ENCODE measurements around the gene EP400.

The EP400 gene

DNA sequence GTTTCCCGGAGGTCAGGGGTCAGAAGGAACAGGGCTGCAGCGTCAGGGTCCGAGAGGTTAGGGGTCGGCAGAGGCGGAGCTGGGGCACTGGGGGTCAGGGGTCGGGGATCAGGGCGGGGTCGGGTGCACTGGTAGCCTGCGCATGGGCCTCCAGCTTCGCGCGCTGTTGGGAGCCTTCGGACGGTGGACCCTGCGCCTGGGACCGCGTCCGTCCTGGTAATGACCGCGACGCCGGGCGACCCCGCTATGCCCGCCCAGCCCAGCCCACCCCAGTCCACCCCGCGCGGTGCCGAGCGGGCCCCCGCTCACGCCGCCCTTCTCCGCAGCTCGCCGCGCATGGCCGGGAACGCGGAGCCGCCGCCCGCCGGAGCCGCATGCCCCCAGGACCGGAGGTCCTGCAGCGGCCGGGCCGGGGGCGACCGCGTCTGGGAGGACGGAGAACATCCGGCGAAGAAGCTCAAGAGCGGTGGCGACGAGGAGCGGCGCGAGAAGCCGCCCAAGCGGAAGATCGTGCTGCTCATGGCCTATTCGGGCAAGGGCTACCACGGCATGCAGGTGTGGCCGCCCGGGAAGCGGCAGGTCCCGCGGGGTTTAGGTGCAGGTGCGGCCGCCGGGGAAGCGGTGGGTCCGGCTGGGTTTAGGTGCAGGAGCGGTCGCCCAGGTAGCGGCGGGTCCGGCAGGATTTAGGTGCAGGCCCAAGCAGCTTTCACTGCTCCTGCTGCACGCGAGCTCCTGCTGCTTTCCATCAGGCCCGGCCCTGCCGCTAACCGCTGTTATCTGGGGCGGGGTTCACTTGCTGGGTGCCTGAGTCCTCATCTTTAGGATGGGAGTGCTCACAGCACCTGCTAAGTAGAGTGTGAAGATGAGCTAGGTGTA, 19.9 kb upstream of the EP400 start:
- Mint-ChIP-seq H3K27me3 (no peaks in the 10 kb centered on the region), H3K36me3 (ENCODE audit: low read depth) (peaks cover 51% of the 10 kb centered on the region), H3K27ac (peak overlapping the region; percentile 96), H3K4me3 (peak overlapping the region; percentile 97), H3K4me1 (ENCODE audit: low read depth) (peaks cover 32% of the 10 kb centered on the region), H3K9me3 (no peaks in the 10 kb centered on the region)
- peak; percentile 61 for DNase-seq

DNA sequence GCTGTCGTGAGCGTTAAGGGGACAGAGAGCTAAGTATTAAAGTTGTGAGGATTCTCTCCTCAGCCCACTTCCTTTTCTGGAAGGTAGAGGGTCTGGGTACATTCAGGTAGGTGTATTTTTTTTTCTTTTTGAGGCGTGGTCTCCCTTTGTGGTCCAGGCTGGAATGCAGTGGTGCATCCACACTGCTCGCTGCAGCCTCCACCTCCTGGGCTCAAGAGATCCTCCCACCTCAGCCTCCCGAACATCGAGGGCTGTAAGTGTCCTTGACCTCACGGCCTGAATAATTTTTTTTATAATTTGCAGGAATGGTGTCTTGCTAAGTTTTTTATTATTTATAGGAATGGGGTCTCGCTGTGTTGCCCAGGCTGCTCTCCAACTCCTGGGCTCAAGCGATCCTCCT, 19.2 kb upstream of the EP400 start:
- Mint-ChIP-seq H3K4me3 (peak overlapping the region; percentile 89), H3K36me3 (ENCODE audit: low read depth) (peaks cover 55% of the 10 kb centered on the region), H3K27ac (peak overlapping the region; percentile 93), H3K9me3 (no peaks in the 10 kb centered on the region), H3K4me1 (ENCODE audit: low read depth) (peaks cover 30% of the 10 kb centered on the region), H3K27me3 (no peaks in the 10 kb centered on the region)
- DNase-seq: no peak

- Mint-ChIP-seq H3K27ac (peak overlapping the region; percentile 20), H3K4me1 (ENCODE audit: low read depth) (peaks cover 24% of the 10 kb centered on the region), H3K4me3 (no peak overlapping the region), H3K9me3 (no peaks in the 10 kb centered on the region), H3K27me3 (no peaks in the 10 kb centered on the region), H3K36me3 (ENCODE audit: low read depth) (peaks cover 82% of the 10 kb centered on the region)
- DNase-seq: no peak
Measured at GRCh38 chr12:131933387-131933786, 16.4 kb upstream of the EP400 start.

DNA sequence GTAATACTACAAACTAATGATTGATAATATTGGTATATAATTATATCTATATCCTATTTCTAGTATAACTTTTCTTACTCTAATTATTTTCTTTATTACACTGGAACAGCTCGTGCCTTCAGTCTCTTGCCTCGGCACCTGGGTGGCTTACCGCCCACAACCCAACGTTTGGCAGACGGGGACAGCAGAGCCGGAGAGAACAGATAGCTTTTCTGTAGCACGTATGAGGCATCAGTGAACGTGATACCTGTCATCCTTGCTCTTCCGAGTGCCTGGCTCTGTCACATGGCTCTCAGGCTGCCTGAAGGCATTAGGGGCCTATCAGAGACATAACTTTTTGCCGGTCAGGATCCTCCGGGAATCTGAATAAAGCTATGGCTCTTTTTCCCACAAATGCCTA, 15.2 kb upstream of the EP400 start:
- no peak overlapping the region for H3K4me3 Mint-ChIP-seq
- no peaks in the 10 kb centered on the region for H3K9me3 Mint-ChIP-seq
- no peak for DNase-seq
- H3K36me3 Mint-ChIP-seq (ENCODE audit: low read depth): peaks cover 89% of the 10 kb centered on the region
- H3K27me3 Mint-ChIP-seq: no peaks in the 10 kb centered on the region
- peaks cover 24% of the 10 kb centered on the region for H3K4me1 Mint-ChIP-seq (ENCODE audit: low read depth)
- no peak overlapping the region for H3K27ac Mint-ChIP-seq

DNA sequence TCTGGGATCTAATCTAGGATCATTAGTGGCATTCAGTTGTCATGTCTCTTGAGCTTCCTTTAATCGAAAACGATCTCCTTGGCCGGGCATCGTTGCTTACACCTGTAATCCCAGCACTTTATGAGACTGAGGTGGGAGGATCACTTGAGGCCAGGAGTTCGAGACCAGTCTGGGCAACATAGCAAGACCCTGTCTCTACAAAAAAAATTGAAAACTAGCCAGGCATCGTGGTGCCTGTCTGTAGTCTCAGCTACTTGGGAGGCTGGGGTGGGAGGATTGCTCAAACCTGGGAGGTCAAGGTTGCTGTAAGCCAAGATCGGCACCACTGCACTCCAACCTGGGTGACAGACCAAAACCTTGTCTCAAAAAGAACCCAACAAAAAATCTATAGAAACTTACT, 11.7 kb upstream of the EP400 start:
- Mint-ChIP-seq H3K4me3 (no peak overlapping the region), H3K36me3 (ENCODE audit: low read depth) (peaks cover 93% of the 10 kb centered on the region), H3K9me3 (no peaks in the 10 kb centered on the region), H3K27ac (peak overlapping the region; percentile 40), H3K27me3 (no peaks in the 10 kb centered on the region), H3K4me1 (ENCODE audit: low read depth) (peaks cover 3% of the 10 kb centered on the region)
- no peak for DNase-seq

- no peak overlapping the region for H3K4me3 Mint-ChIP-seq
- H3K36me3 Mint-ChIP-seq (ENCODE audit: low read depth): peaks cover 93% of the 10 kb centered on the region
- DNase-seq: no peak
- no peaks in the 10 kb centered on the region for H3K27me3 Mint-ChIP-seq
- H3K4me1 Mint-ChIP-seq (ENCODE audit: low read depth): no peaks in the 10 kb centered on the region
- no peaks in the 10 kb centered on the region for H3K9me3 Mint-ChIP-seq
- H3K27ac Mint-ChIP-seq: no peak overlapping the region
Measured at GRCh38 chr12:131939007-131939406, 10.7 kb upstream of the EP400 start.

GRCh38 chr12:131940141-131940547, 9.6 kb upstream of the EP400 start:
- no peak overlapping the region for H3K27ac Mint-ChIP-seq
- no peaks in the 10 kb centered on the region for H3K27me3 Mint-ChIP-seq
- no peak for DNase-seq
- no peaks in the 10 kb centered on the region for H3K9me3 Mint-ChIP-seq
- H3K4me1 Mint-ChIP-seq (ENCODE audit: low read depth): no peaks in the 10 kb centered on the region
- no peak overlapping the region for H3K4me3 Mint-ChIP-seq
- H3K36me3 Mint-ChIP-seq (ENCODE audit: low read depth): peaks cover 96% of the 10 kb centered on the region

- DNase-seq: no peak
- no peaks in the 10 kb centered on the region for H3K9me3 Mint-ChIP-seq
- no peak overlapping the region for H3K27ac Mint-ChIP-seq
- no peaks in the 10 kb centered on the region for H3K4me1 Mint-ChIP-seq (ENCODE audit: low read depth)
- peaks cover 94% of the 10 kb centered on the region for H3K36me3 Mint-ChIP-seq (ENCODE audit: low read depth)
- H3K27me3 Mint-ChIP-seq: no peaks in the 10 kb centered on the region
- no peak overlapping the region for H3K4me3 Mint-ChIP-seq
Measured at GRCh38 chr12:131941116-131941986, 8.4 kb upstream of the EP400 start.

DNA sequence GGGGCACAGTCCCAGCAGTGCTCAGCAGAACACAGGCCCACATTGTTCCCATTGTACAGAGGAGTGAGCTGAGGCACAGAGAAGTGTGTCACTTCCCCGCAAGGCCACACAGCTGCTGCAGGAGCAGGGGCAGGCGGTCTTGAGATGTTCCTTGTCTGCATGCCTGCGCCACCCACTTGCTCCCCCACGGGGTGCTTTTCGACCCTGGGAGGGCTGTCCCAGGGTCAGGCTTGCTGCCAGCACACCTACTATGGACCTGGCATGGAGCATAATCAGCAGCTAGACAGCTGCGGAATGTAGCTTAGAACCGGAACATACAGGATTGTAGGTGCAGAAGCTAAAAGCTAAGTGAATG, 7.8 kb upstream of the EP400 start:
- H3K27ac Mint-ChIP-seq: no peak overlapping the region
- no peaks in the 10 kb centered on the region for H3K9me3 Mint-ChIP-seq
- H3K36me3 Mint-ChIP-seq (ENCODE audit: low read depth): peaks cover 88% of the 10 kb centered on the region
- H3K4me3 Mint-ChIP-seq: no peak overlapping the region
- no peak for DNase-seq
- no peaks in the 10 kb centered on the region for H3K27me3 Mint-ChIP-seq
- no peaks in the 10 kb centered on the region for H3K4me1 Mint-ChIP-seq (ENCODE audit: low read depth)

GRCh38 chr12:131942671-131943070, 7.1 kb upstream of the EP400 start:
- peaks cover 5% of the 10 kb centered on the region for H3K4me1 Mint-ChIP-seq (ENCODE audit: low read depth)
- peaks cover 87% of the 10 kb centered on the region for H3K36me3 Mint-ChIP-seq (ENCODE audit: low read depth)
- DNase-seq: peak; percentile 15
- no peaks in the 10 kb centered on the region for H3K9me3 Mint-ChIP-seq
- H3K4me3 Mint-ChIP-seq: no peak overlapping the region
- H3K27ac Mint-ChIP-seq: no peak overlapping the region
- no peaks in the 10 kb centered on the region for H3K27me3 Mint-ChIP-seq

DNA sequence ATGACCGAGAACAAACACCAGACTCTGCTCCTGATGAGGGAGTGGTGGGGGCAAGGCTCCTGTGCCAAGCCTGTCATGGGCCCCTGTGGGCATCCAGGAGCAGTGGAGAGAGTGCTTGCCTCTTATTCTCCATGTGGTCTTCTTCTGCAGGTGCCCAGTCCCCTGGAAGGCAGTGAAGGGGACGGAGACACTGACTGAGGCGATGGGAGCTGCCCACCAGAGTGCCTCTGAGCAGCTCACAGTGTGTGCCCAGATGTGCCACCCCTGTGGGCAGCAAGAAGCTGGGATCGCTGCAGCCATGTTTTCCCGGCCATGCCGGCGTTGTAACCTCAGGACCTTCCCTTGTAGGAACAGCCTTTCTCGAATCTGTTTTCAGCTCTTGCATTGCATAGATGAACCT, 6.4 kb upstream of the EP400 start:
- Mint-ChIP-seq H3K9me3 (no peaks in the 10 kb centered on the region), H3K4me1 (ENCODE audit: low read depth) (peaks cover 11% of the 10 kb centered on the region), H3K36me3 (ENCODE audit: low read depth) (peaks cover 84% of the 10 kb centered on the region), H3K27me3 (no peaks in the 10 kb centered on the region), H3K4me3 (no peak overlapping the region), H3K27ac (peak overlapping the region; percentile 18)
- no peak for DNase-seq

GRCh38 chr12:131943876-131944275, 5.9 kb upstream of the EP400 start:
- peaks cover 80% of the 10 kb centered on the region for H3K36me3 Mint-ChIP-seq (ENCODE audit: low read depth)
- H3K9me3 Mint-ChIP-seq: no peaks in the 10 kb centered on the region
- no peaks in the 10 kb centered on the region for H3K27me3 Mint-ChIP-seq
- no peak for DNase-seq
- H3K4me1 Mint-ChIP-seq (ENCODE audit: low read depth): peaks cover 16% of the 10 kb centered on the region
- H3K27ac Mint-ChIP-seq: no peak overlapping the region
- H3K4me3 Mint-ChIP-seq: no peak overlapping the region

DNA sequence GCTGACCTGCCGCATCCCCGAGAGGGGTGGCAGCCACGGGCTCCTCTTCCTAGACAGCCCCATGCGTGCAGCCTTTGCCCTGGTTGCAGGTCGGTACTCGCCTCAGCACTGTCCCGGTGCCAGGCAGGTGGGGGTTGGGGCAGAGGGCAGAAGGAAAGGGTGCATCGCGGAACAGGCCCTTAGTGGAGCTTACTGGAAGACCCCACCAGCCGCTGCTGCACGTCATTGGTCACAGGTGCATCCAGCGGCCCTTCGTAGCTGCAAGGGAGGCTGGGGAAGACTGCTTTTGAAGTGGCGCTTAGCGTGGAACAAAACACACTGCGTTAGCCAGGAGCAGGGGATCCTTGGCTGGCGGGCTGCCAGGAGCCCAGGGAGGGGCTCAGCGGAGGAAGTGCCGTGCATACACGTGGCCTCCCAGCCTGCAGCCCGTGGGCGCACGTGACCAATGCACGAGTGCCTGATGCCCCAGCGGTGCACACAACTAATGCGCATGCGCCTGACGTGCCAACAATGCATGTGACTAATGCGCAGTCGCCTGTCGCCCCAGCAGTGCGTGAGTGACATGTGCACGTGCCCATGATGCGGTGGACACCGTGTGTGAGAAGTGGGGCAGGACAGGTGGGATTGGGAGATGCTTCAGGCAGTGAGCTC, 5.0 kb upstream of the EP400 start:
- Mint-ChIP-seq H3K36me3 (ENCODE audit: low read depth) (peaks cover 71% of the 10 kb centered on the region), H3K27me3 (no peaks in the 10 kb centered on the region), H3K9me3 (no peaks in the 10 kb centered on the region), H3K4me3 (no peak overlapping the region), H3K4me1 (ENCODE audit: low read depth) (peaks cover 20% of the 10 kb centered on the region), H3K27ac (peak overlapping the region; percentile 61)
- peak; percentile 32 for DNase-seq

DNA sequence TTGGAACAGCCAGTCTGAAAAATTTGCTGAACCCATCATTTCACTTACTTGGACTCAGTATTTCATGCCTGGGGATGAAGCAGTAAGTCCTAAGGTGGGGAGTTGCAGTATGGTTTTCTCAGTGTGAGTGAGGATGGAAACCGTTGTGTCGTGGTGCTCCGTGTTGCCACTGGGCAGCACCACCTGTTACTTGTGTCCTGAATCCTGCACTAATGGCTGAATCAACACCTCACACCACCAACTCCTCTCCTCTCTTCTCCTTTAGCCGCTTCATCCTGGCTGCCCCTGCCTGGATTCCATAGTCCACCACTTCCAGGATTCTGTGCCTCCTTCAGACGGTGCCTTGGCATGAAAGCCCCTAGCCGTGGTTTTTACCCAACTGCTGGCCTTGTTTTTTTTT, 3.0 kb upstream of the EP400 start:
- Mint-ChIP-seq H3K36me3 (ENCODE audit: low read depth) (peaks cover 60% of the 10 kb centered on the region), H3K4me3 (no peak overlapping the region), H3K9me3 (no peaks in the 10 kb centered on the region), H3K27me3 (no peaks in the 10 kb centered on the region), H3K27ac (no peak overlapping the region), H3K4me1 (ENCODE audit: low read depth) (peaks cover 24% of the 10 kb centered on the region)
- peak; percentile 27 for DNase-seq
